ENCODE data around the gene GLI3.
"Not testable (repeated sequence)": the region's sequence is repeated elsewhere in the genome, so short reads cannot be mapped to it uniquely, and the experiment has no call there.

The GLI3 gene

DNA sequence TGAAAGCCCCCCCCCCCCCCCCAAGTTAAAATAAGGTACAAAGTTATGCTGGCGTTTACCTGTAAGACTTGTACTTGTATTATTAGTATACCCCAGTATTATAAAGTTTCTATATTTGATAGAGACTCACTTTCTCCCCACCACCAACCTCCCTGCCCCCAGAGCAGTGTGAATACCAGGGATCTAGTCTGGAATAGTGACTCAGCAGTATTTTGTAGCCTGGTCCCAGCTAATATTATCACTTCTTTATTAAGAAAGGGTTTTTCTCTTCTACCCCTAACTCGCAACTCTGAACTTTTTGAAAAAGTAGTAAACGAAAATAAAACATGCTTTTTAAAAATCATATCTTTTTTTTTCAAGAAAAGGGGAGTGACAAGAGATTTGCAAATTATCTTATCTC lies 26.7 kb downstream of the GLI3 start:
- DNase-seq = no peak

DNA sequence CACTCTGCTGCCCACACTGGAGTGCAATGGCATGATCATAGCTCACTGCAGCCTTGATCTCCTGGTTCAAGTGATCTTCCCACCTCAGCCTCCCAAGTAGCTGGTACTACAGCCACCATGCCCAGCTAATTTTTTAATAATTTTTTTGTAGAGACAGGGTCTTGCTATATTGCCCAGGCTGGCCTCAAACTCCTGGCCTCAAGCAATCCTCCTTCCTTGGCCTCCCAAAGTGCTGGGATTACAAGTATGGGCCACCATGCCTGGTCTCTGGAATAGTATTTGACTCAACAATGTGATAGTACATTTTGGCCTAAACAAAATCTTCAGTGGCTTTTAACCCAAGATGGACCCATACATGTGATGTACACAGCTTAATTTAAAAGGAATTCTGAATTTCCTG lies 27.9 kb downstream of the GLI3 start:
- not testable (repeated sequence) for DNase-seq

DNA sequence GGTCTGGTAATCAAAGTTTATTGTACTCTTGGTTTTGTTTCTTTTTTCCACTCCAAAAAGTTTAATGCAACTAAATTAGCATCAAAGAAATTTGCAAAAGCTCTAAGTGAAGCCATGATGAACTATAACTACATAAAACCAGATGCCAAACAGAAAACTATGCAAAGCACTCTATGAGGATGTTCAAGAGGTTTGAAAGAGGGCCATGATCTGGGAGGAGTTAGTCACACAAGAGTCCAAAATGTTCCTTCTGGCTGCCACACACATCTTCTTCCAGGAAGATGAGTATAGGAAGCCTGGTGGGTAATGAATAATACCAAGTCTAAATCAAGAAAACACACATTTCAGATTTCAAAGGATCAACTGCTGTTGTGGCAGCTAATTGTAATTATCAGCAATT lies 28.4 kb downstream of the GLI3 start:
- no peak for DNase-seq

DNA sequence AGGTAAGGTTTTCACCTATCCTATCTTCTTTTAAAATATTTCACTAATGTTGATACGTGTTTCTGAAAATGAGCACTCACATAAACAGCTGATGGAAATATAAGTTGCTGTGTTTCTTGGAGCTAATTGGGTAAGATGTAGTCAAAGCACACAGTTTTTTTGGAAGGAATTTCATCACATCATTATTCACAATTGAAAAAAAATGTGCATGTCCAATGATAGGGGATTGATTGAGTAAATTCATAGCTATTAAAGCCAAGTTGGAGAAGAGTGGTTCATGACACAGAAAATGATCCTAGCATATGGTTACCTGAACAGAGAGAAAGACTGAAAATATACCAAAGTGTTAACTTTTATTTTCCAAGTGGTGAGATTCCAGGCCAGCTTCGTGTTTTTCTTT lies 29.6 kb downstream of the GLI3 start:
- DNase-seq = no peak

DNA sequence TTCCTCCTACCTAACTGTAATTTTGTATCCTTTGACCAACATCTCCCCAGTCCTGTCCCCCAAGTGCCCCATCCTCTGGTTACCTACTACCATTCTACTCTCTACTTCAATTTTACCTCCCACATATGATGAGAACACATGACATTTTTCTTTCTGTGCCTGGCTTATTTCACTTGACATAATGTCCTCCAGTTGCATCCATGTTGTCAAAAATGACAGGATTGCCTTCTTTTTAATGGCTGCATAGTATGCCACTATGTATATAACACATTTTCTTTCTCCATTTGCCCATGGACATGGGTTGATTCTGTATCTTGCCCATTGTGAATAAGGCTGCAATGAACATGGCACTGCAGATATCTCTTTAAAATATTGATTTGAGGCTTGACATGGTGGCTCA lies 33.7 kb downstream of the GLI3 start:
- no peak for DNase-seq

DNA sequence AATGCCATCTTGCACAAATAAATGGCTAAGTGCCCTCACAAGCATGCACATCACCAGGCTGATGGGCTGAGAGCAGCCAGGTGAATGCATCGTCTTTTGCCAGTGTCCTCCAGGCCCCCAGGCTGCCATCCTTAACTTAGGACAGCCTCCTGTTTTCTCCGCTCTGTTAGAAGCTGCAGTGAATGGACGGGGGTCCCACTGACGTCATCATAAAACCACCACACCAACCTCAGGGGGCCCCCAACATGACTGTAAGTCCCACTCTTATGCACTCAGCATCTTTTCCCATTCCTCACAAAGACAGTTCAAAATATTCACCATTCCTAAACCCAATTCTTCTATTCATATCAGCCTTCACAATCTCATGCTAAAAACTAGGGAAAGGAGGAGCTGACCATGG lies 34.4 kb downstream of the GLI3 start:
- no peak for DNase-seq

DNA sequence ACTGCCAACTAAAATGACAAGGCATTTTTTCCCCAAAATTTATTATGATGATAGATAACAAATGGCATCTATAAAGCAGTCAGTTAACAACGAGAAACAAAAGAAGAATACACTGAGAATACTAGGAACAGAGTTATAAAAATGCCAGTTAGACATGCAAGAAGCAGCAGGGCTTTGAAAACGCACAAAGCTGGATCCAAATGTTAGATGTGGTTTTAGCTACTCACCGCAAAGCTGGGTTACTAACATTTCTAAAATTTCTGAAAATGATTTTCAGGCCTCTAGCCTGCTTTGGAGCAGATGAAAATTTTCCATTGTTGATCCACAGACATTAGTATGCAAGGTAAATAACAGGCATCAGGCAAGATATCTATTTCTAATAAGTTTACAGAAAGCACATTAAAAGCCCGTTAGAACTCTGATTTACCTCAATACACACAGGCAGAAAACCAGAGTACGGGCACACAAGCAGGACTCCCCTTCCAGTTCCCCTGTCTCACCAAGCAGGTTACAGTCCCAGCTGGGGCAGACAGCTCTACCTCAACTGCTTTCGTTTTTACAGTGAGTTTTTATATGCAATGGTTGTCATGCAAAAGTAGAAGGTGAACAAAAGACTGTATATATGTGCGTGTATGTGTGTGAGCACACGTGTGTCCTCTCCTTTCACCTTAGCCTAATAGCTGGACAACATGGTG lies 37.9 kb downstream of the GLI3 start:
- DNase-seq = no peak

DNA sequence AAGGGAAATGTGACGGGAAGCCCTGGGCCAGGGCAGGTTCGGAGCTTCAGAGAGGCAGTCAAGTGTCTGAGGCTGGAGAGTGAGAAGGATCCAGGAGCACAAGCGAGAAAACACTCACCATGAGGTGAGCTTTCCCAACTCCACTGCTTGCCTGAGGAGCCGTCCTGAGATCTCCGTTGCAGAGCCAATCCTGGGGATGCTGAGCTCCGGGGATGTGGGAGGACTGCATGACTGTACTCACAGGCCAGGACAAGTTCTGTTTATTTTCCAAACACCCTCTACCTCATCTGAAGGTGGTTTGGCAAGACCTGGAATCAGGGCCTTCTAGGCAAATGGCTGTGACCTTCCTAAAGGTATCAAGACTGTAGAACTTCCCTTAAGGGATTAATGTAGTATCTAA lies 38.7 kb downstream of the GLI3 start:
- DNase-seq = no peak

DNA sequence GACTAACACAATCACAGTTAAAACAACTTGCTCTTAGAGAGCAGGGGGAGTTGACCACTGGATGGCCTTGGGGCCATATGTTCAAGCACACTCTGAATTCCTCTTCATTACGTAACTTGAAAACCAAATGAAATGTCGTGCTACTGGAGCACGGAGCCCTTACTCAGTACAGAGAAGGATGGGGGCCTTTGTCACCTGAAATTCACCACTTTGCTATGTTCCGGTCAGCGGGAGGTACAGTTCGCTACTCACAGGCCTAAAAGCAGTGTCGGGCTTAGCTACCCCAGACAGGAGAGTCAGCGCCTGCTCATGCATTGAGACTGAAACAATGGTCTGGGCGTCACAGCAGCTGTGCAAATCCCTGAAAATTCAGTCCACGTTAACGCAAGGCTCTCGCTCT lies 39.6 kb downstream of the GLI3 start:
- DNase-seq = no peak

DNA sequence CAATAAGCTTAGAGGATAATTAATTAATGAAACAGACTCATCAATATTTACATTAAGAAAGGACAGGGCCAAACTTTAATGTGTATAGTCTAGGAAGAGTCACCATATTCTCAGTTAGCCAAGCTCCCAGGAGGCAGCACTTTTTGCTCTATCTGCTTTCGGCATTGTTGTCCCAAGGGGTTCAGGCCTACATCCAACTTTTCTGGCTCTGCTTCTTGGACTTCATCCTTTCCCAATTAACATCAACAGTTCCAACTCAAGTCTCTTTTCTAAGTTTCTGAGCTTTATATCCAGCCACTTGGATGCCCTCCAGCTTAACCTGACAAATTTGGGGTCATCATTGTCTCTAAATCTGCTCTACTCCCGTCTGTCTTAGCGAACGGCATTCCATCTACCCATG lies 42.8 kb downstream of the GLI3 start:
- DNase-seq = no peak

DNA sequence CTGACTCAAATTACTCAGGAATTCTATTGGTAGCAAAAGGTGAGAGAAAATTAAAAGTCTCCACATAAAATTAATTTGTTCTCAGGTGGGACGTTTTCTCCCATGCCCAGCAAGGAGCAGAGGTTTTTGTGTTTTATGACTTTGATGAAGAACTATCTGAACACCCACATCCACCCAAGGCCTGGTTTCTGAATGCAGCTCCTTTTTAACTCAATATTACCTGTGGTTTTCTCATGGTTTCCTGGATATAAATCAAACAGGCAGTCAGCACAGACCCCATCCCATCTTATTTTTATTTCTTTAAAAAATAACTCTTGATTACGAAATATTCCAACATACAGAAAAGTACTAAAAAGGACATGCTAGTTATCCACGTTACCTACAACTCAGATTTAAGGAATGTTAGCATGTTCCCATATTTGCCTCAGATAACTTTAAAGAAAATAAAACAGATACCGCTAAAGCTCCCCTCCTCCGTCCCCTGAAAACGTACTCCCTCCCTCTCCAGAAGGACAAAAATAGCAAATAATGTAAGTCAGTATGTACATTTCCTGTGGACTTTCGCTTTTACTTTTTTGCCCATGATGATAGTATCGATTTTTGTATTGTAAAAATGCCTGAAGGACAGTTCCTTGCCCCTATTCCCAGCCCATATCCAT lies 43.4 kb downstream of the GLI3 start:
- no peak for DNase-seq

DNA sequence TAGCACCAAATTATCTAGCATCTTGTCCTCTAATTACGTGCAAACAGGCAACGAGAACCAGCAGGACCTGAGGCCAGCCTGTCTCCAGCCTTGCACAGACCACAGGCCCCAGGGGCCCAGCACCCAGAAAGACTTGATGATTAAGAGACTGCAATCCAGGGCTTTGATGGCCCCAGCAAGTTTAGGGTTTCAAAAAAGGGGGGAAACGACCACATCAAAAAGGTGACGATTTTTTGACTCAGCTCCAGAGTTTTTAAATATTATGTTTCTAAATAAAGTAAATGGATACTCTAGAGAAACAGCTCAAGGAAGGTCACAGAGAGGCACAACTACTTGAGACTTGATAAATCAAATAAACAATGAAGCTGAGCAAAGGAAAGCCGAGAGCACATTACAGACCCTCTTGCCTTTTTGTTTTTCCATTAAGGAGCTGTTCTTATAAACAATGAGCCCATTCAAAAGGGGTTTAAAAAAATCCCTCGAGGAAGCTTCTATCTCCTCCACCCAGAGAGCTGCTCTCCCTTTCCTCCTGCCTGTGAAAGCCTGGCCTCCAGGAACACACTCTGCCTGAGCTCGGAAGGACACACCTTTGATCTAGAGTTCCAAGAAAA lies 44.1 kb downstream of the GLI3 start:
- DNase-seq = no peak

DNA sequence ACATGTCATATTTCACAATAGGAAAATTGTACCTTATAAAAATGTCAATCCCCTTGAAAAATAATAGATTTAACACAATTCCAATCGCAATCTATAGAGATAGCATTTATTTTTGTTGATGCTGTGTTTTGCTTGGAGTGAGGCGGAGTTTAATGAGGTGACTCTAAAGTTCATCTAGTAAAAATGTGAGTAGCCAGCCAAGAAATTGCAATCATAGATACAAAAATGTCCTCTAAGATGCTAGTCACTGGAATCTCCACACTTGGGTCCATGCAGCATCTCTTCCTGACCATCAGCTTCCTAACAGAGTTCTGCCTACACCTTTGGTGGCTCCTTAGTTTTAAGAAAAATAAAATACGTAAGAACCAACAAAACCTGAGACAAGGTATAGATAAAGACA lies 44.9 kb downstream of the GLI3 start:
- no peak for DNase-seq

DNA sequence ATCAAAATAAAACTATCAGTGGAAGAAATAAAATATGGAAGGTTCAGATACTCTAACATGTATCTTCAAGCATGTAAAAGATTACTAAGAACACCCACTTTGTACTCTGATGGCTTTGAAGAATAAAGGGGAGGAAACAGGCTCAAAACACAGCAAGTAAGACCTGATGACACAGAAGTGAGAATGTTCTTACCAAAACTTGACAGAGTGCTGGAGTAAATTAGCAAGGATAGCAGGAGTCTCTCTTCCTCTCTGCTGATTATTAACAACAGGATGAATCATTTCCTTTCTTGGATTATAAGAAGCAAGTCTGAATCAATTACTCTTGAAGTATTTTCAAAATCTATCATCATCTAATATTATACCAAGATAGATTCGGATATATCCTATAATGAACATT lies 47.5 kb downstream of the GLI3 start:
- DNase-seq = no peak

DNA sequence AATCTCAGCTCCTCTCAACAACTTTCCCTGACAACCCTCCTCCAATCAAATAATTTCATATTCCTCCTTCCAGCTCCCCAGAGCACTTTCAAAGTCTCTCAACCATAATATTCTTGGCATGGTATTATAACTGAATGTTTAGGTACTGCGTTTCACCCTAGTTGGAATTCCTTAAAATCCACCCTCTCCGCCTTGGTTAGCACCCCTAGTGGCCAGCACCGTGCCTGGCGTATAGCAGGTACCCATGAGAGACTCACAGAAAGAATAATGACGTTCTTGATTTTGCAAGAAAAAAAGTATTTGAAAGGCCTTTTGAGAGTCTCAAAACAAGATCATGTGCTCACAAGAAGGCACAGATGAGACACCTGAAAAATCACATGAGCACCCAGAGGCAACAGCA lies 50.9 kb downstream of the GLI3 start:
- DNase-seq = no peak

DNA sequence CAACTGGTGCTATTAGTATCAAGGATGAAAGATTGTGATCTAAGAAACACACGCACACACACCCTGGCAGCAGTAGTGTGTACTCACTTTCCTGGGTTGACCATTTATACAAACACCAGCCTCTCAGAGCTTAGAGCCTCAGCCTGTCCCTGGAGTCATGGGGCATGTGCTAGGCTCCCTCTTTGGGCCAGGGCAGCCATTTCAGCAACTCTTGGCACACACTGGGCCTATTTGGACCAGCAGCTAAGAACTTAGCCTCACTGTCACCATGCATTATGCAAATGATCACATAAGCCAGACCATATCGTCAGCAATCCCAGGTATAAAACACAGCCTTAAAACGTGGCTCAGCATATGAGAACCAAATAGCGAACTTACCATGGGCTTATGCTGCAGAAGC lies 51.3 kb downstream of the GLI3 start:
- no peak for DNase-seq

DNA sequence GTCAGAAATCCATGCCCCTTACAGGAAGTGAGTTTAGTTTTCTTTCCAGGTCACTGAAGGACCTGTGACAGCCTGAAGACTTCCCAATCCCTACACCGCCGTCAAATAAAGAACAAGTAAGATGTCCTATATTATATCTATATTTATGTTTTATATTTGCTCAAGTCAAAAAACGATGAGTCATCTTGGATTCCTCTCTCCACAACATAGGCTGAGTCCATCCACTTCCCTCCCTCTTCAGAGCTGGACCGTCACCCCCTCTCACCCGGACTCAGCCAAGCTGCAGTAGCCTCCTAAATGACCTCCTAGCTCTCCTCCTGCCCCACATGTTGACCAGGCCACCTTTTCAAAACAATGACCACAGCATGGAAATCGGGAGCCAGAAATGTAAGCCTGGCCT lies 53.5 kb downstream of the GLI3 start:
- DNase-seq = no peak

DNA sequence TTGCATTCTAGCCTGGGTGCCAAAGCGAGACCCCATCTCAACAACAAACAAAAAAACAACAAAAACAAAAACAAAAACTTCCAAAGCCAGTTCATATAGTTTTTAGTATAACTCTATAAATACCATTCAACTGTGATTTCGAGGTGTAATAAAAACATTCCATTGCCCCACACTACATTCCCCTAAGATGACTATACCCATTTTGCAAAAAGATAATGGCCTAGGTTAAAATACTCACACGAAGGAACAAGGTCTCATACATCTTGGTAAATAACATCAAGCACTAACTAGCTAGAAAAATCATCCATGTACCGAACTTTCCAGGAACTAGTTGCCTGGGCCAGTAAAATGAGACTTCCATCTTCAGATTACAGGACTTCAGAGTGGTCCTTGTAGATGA lies 55.4 kb downstream of the GLI3 start:
- DNase-seq = no peak

DNA sequence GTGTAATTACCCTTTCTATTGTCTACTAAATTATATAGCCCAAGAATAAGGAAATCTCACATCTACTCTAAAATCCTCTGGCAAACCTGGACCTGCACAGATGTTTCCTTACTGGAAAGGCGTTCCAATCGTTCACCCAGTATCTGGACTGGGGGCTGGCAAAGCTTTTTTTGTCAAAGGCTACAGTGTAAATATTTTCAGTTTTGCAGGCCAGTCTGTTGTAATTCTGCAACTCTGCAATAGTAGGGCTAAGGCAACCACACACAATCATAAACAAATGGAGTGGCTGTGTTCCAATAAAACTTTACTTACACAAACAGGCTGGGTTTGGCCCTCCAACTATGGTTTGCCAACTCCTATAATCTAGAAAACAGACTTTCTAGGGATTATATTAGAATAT lies 56.2 kb downstream of the GLI3 start:
- no peak for DNase-seq

DNA sequence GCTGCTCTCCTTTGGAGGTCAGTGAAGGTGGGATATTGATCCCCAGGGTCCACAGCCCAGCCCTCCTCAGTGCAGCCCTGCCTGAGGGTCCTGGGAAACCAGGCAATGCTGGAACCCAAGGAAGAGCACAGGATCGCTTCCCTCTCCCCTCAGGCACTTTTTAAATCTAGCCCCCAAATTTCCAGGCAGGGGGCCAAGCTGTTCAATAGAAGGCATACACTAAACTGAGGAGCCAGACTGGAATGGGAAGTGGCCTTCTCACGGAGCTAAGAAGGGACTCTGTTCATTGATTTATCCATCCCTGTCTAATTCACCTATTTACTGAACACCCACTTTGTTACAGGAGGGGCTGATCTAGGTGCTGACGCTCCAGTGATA lies 60.3 kb downstream of the GLI3 start:
- no peak for DNase-seq

DNA sequence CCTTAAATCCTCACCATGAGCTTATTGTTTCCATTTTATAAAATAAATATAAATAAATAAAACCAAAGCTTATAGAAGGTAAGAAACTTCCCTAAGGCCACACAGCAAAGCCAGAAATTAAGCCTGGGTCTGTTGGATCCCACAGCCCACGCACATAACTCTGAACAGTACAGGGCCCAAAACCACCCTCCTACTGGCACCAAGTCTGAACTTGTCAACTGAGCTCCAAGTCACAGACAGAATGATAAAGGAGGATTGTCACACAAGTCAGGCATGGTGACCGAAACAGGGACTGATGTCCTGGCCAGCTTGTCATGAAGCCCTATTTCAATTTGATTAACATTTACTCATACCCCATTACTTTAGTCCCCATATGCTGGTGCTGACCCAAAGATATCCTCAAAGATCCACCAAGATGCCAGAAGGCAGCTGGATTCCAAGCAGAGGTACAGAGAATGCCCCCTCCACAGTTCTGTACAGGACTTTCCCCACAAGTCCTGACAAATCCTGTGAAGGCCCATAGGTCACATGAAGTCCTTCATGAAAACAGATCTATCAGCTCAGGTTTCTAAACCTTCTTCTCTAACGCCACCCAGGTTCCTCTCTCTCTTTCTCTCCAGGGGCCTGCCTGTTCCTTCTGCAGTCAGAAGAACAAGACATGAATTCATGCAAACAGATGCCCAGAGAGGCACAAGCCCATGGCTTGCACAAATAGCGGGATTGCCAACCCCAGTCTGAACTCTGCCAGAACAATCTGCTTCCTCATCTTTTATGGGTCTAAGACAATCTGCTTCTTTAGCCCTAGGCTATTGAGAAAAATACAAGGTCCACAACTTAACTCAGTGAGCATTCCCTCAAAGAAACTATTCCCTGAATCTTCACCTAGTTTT lies 60.9 kb downstream of the GLI3 start:
- no peak for DNase-seq

DNA sequence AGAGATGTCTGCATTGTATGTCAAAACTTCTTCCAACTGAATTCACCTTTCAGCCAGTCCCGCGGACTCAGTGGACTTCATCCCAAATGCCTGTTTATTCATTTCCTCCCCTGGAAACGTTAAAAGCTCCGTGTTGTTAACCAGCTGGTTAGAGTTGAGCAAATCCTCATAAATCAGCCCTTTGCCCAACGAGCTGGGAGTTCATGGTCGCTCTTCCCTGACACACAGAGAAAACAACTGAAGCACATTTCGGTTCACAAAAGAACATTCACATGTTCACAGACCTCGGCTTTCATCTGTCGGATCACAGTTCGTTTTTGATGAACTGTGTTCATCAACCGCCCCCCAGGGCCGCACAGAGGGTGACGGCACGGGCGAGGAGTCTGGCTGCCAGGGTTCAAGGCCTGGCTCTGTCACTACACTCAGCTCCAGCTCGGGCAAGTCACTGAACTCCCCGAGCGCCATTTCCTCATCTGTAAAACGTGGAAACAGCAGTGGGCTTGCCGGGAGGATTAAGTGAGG lies 62.6 kb downstream of the GLI3 start:
- DNase-seq = no peak

DNA sequence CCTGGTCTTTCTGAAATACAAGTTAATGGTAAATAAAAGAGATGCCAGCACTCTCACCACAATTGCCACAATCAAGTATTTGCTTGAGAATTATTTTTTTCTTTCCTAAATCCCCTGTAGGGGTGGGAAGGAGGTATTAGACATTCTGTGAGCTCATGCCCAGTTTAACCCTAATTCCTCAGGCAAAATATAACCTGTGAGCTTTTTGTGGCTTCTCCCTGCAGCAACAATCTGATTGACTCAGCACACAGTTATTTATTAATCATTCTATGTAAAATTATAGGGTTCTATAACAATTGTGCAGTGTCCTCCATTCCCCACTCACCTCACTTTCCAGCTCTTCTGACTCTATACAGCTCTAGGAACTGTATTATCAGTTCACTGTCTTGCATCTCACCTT lies 66.3 kb downstream of the GLI3 start:
- no peak for DNase-seq

DNA sequence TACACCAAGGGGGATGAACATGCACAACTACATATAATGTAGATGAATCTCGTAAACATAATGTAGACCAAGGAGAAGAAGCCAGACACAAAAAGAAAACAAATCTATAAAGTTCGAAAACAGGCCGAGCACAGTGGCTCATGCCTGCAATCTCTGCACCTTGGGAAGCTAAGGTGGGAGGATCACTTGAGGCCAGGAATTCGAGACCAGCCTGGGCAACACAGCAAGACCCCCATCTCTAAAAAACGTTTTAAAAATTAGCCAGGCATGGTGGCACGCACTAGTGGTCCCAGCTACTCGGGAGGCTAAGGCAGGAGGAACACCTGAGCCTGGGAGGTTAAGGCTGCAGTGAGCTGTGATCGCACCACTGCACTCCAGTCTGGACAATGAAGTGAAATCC lies 68.5 kb downstream of the GLI3 start:
- DNase-seq = no peak

Data from activated T-cell treated with anti-CD3 and anti-CD28 coated beads for 4 hours (primary cell).